Measurements from ENCODE around the gene NTF4.

- TF ChIP-seq CTCF (conservative IDR thresholded peaks at IDR 0.05; ENCODE audit: low read depth, low read length) (no peak), EZH2 (IDR thresholded peaks at IDR 0.05; ENCODE audit: low read length, unreplicated experiment) (no peak)
Measured at GRCh38 chr19:49070416-49070815, 5.8 kb upstream of the NTF4 start.

All from PC-3 (cell line).